Cardiac septum (tissue), 1 donor: ENCODE measurements around the gene PAK1. TPM values are rescaled to one million over a fixed set of nuclear protein-coding genes. Genes with fewer than 3 reads are reported as not detected.

Experiments
- DNase-seq: peaks from one replicate; pipeline ENCODE4 v3.0.0-alpha.2; 2020; ENCODE audit warnings: low spot score
- intact Hi-C: fragments of 100-400 bp; cut with DNase I; formaldehyde crosslinking; loops from one replicate; pipeline ENCODE4 v1.14.0; 2022
- total RNA-seq: library from RNA; stranded (reverse); fragmentation: NEBNext Ultra II Directional; extraction: Animal tissue kit (Norgen Biotek cat#: 25700); gene quantifications from one replicate; pipeline ENCODE4 v1.2.1, GENCODE V29; 2021
- donor health status: DM: no; HTN: no; CAD: no.

The PAK1 gene
- total RNA-seq, 1 donor from 2014 or later: 16.5 TPM

- intact Hi-C loops: no loop called here
- no peak for DNase-seq
These were observed 184.2 kb downstream of the PAK1 start for GRCh38 chr11:77289737-77290136.

GRCh38 chr11:77287615-77288273 lies 186.2 kb downstream of the PAK1 start:
- DNase-seq: no peak
- intact Hi-C loops: no loop called here

GRCh38 chr11:77287136-77287535 lies 186.8 kb downstream of the PAK1 start:
- intact Hi-C loops: no loop called here
- DNase-seq: no peak

- intact Hi-C loops: no loop called here
- DNase-seq: no peak
These were observed 189.1 kb downstream of the PAK1 start for GRCh38 chr11:77284476-77285468.

GRCh38 chr11:77283101-77283500 lies 190.8 kb downstream of the PAK1 start:
- intact Hi-C loops: no loop called here
- DNase-seq: no peak

GRCh38 chr11:77278595-77279506 lies 195.0 kb downstream of the PAK1 start:
- DNase-seq: no peak

GRCh38 chr11:77276271-77276670 lies 197.6 kb downstream of the PAK1 start:
- DNase-seq: no peak
- intact Hi-C loops: no loop called here

More at GRCh38 chr11:77278595-77279506, 195.0 kb downstream of the PAK1 start:
- intact Hi-C loops: no loop called here

Other genes with a start within 250 kb of the PAK1 start
- gene GDPD4, start 172.4 kb downstream of the PAK1 start, total RNA-seq: not detected
- gene AQP11, start 115.9 kb upstream of the PAK1 start, total RNA-seq: 0.54 TPM
- 71.7 TPM for gene CLNS1A, start 163.7 kb upstream of the PAK1 start, total RNA-seq